Measurements from ENCODE around the gene RANBP9.

Gene RANBP9

DNA sequence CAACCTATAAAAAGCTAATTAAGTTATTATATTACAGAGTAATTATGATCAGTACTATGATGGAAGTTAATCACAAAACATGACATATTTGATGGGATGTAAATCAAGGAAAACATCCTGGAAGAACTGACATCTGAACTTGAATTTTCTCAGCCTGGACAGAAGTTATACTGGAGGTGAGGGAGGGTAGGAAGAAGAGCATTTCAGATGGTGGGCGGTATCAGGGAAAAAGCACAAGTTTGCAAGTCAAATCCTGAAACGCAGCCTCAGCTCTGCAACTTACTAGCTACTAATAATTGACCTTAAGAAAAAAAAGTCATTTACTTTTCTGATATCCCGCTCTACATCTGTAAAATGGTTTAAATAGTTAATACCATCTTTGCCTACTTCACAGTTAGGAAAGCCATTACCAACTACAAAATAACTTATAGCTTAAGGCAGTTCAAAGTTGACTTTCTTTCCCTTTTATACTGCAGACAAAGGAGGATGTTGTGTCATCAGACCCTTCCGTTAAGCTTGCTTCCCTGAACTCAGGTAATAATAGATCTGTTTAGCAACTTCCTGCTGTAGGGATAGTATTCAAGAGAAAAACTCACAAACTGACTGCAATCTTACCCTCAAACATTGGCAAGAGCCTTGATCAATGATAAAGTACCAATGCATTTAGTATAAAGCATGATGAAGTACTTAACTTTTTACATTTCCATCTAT lies 75.5 kb downstream of the RANBP9 start:
- no peaks in the 10 kb centered on the region for H3K9me3 ChIP-seq
- peaks cover 0 to 16% (median 1%) of the 10 kb centered on the region in 4 donors for H3K4me1 ChIP-seq
- no peak overlapping the region for H3K27ac ChIP-seq
- peaks cover 35 to 39% (median 35%) of the 10 kb centered on the region in 3 donors for H3K36me3 ChIP-seq
- DNase-seq = no peak
- no peaks in the 10 kb centered on the region for H3K27me3 ChIP-seq
- intact Hi-C loops (cut with DNase I; ENCODE audit: low total_unique reads) = no loop called here
- no peak overlapping the region for H3K4me3 ChIP-seq
- TF ChIP-seq, protein P1, sequence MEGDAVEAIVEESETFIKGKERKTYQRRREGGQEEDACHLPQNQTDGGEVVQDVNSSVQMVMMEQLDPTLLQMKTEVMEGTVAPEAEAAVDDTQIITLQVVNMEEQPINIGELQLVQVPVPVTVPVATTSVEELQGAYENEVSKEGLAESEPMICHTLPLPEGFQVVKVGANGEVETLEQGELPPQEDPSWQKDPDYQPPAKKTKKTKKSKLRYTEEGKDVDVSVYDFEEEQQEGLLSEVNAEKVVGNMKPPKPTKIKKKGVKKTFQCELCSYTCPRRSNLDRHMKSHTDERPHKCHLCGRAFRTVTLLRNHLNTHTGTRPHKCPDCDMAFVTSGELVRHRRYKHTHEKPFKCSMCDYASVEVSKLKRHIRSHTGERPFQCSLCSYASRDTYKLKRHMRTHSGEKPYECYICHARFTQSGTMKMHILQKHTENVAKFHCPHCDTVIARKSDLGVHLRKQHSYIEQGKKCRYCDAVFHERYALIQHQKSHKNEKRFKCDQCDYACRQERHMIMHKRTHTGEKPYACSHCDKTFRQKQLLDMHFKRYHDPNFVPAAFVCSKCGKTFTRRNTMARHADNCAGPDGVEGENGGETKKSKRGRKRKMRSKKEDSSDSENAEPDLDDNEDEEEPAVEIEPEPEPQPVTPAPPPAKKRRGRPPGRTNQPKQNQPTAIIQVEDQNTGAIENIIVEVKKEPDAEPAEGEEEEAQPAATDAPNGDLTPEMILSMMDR (IDR thresholded peaks at IDR 0.05) = no peak

DNA sequence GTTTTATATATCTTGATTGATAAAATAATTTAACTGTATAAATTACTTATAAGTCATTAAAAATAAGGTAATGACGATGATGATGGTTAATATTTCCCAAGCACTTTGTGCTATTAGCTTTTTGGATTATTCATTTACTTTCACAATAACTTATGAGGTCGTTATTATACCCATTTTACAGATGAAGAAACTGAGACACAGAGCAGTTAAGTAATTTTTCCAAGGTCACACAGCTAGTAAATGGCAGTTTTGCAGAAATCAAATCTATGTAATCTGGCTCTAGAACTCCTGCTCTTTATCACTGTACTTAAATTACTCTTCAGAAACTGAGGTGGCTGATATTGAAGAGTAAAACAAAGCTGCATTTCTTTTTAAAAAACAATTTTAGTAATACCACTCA lies 78.3 kb downstream of the RANBP9 start:
- no peak overlapping the region for H3K27ac ChIP-seq
- H3K27me3 ChIP-seq = no peaks in the 10 kb centered on the region
- intact Hi-C loops (cut with DNase I; ENCODE audit: low total_unique reads) = no loop called here
- DNase-seq = no peak
- TF ChIP-seq, protein P1 (IDR thresholded peaks at IDR 0.05) = no peak
- no peaks in the 10 kb centered on the region for H3K9me3 ChIP-seq
- no peak overlapping the region for H3K4me3 ChIP-seq
- peaks cover 0 to 22% (median 1%) of the 10 kb centered on the region in 4 donors for H3K4me1 ChIP-seq
- H3K36me3 ChIP-seq = peaks cover 42 to 48% (median 42%) of the 10 kb centered on the region in 3 donors

DNA sequence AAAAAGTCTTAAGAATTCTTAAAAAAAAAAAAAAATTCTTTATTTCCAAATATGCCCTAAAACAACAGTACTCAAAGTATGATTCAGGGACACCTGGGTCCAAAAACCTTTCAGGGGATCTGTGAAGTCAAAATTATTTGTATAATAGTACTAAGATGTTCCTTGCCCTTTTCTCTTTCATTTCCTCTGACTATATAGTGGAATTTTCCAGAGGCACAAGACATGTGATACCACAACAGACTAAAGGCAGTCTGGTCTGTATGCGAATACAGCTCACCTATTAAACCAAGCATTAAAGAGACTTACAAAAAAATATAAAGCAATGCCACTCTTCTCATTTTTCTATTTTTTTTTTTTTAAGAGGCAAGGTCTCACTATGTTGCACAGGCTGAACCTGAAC lies 81.1 kb downstream of the RANBP9 start:
- Histone ChIP-seq H3K36me3 (peaks cover 34 to 52% (median 39%) of the 10 kb centered on the region in 3 donors), H3K9me3 (no peaks in the 10 kb centered on the region), H3K4me1 (peaks cover 0 to 22% (median 0%) of the 10 kb centered on the region in 4 donors), H3K27me3 (no peaks in the 10 kb centered on the region), H3K4me3 (no peak overlapping the region), H3K27ac (no peak overlapping the region)
- intact Hi-C loops (cut with DNase I; ENCODE audit: low total_unique reads) = no loop called here
- no peak for DNase-seq
- TF ChIP-seq, protein P1 (IDR thresholded peaks at IDR 0.05) = no peak

DNA sequence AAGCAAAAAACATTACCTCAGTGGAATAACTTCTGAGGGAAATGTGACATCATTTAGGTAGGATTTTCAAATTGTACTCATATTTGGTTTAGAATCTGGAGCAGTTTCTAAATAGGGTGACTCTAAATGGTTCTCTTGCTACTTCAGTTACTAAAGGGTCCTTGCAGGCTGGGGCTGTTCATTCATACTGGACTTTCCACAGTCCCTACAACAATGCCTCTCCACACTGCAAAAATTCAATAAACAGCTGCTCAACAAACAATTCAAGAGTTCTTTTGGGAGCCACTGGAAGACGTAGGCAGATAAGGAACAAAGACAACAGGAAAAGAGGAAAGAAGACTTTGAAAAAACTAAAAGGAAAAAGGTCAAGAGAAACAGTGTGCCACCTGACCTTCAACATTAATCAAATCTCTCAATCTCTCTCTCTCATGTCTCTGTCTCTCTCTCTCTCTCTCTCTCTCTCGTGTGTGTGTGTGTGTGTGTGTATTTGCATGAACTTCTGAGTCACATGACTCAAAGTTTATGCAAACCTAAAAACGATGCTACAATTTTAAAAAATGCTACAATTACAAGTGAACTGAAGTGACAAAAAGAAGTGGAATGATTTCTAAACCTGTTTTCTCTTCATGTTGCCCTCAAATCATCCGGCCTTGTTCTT lies 82.0 kb downstream of the RANBP9 start:
- intact Hi-C loops (cut with DNase I; ENCODE audit: low total_unique reads) = loop anchor here (10.0 kb wide), 1 partner anchor 75 kb away; no protein-coding TSS in a partner anchor

DNA sequence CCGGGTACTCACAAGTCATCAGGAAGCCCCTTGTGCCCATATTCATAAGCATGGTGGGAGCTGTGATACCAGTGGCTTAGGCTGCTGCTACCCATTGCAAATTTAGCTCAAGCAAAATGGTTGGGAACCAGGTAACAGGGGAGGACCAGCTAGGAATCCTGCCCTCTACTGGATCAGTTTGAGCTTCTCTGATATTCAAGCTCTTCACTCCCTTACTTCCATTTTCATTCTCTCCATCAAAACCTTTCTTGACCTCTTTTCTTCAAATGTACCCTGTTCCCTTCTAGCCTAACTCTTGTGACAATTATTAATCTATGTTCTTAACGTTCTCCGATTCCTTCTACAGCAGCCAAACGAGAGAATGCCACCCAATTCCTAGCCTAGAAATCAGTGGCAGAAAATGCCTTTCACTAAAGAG lies 86.8 kb downstream of the RANBP9 start:
- Histone ChIP-seq H3K9me3 (no peaks in the 10 kb centered on the region), H3K27ac (no peak overlapping the region), H3K27me3 (no peaks in the 10 kb centered on the region), H3K4me3 (no peak overlapping the region), H3K4me1 (peaks cover 0 to 3% (median 0%) of the 10 kb centered on the region in 4 donors), H3K36me3 (peaks cover 72 to 85% (median 73%) of the 10 kb centered on the region in 3 donors)
- TF ChIP-seq, protein P1 (IDR thresholded peaks at IDR 0.05) = peak in 1 of 2 experiments; percentile 22
- no peak for DNase-seq
- intact Hi-C loops (cut with DNase I; ENCODE audit: low total_unique reads) = loop anchor here (10.0 kb wide), 1 partner anchor 80 kb away; no protein-coding TSS in a partner anchor

More for the DNA sequence above, 82.0 kb downstream of the RANBP9 start:
- H3K27me3 ChIP-seq = no peaks in the 10 kb centered on the region
- H3K4me3 ChIP-seq = no peak overlapping the region
- H3K36me3 ChIP-seq = peaks cover 43 to 60% (median 44%) of the 10 kb centered on the region in 3 donors
- TF ChIP-seq, protein P1 (IDR thresholded peaks at IDR 0.05) = no peak
- peaks cover 0 to 22% (median 0%) of the 10 kb centered on the region in 4 donors for H3K4me1 ChIP-seq
- no peak overlapping the region for H3K27ac ChIP-seq
- H3K9me3 ChIP-seq = no peaks in the 10 kb centered on the region
- DNase-seq = no peak
